Tibial artery (tissue), 4 donors: ENCODE measurements around the gene DNAH9.

ENCODE experiments used
- DNase-seq, 2 donors: peaks; one replicate each; pipeline ENCODE4 v3.0.0-alpha.2; 2019
- H3K27ac ChIP-seq, 2 donors: fragments of 200-600 bp; sonication (generic) in 1 of 2; 1 replicate in 1 of 2; 2 replicates in 1 of 2; pipeline ENCODE4 v1.5.1; 2018 to 2019; ENCODE audit warnings: mild to moderate bottlenecking in 1 of 2
- H3K27me3 ChIP-seq, 2 donors: fragments of 200-600 bp; sonication (generic) in 1 of 2; one replicate each; pipeline versions ENCODE4 v1.5.1 to v1.6.0; 2016 to 2019
- H3K36me3 ChIP-seq, 3 donors: fragments of 200-600 bp; sonication (generic) in 2 of 3; one replicate each; pipeline ENCODE4 v1.5.1; 2016 to 2019; ENCODE audit warnings: mild to moderate bottlenecking in 2 of 3
- H3K4me1 ChIP-seq, 4 donors: fragments of 200-600 bp; sonication (generic) in 2 of 4; 1 replicate in 3 of 4; 2 replicates in 1 of 4; pipeline ENCODE4 v1.5.1; 2016 to 2019
- H3K4me3 ChIP-seq, 2 donors: fragments of 200-600 bp; sonication (generic) in 1 of 2; 1 replicate in 1 of 2; 2 replicates in 1 of 2; pipeline ENCODE4 v1.5.1; 2018 to 2019; ENCODE audit warnings: mild to moderate bottlenecking in 2 of 2
- H3K9me3 ChIP-seq, 3 donors: fragments of 200-600 bp; sonication (generic) in 1 of 3; one replicate each; pipeline ENCODE4 v1.5.1; 2016 to 2019
- CTCF ChIP-seq, 2 experiments: fragments of 200-600 bp in 1 of 2; fragments of 450-650 bp in 1 of 2; IDR thresholded peaks; one replicate each; pipeline ENCODE4 v1.5.1; 2017 to 2019; ENCODE audit warnings: antibody characterized with exemption in 2 of 2, mild to moderate bottlenecking in 1 of 2, moderate library complexity in 1 of 2
- intact Hi-C: fragments of 100-400 bp; cut with DNase I; formaldehyde crosslinking; loops from one replicate; pipeline ENCODE4 v1.15.0; 2023; ENCODE audit warnings: low total_unique reads

Gene DNAH9

GRCh38 chr17:11738151-11738550 is 139.9 kb downstream of the DNAH9 start:
- Histone ChIP-seq H3K4me3 (no peak overlapping the region), H3K9me3 (no peaks in the 10 kb centered on the region), H3K27me3 (no peaks in the 10 kb centered on the region), H3K27ac (no peak overlapping the region), H3K4me1 (no peaks in the 10 kb centered on the region), H3K36me3 (no peaks in the 10 kb centered on the region)
- DNase-seq: no peak
- no peak for TF ChIP-seq CTCF (IDR thresholded peaks at IDR 0.05)
- intact Hi-C loops: no loop called here

GRCh38 chr17:11739351-11739750 is 141.1 kb downstream of the DNAH9 start:
- Histone ChIP-seq H3K4me3 (no peak overlapping the region), H3K9me3 (no peaks in the 10 kb centered on the region), H3K36me3 (no peaks in the 10 kb centered on the region), H3K27me3 (no peaks in the 10 kb centered on the region), H3K4me1 (no peaks in the 10 kb centered on the region), H3K27ac (no peak overlapping the region)
- DNase-seq: no peak
- no peak for TF ChIP-seq CTCF (IDR thresholded peaks at IDR 0.05)
- intact Hi-C loops: no loop called here

GRCh38 chr17:11739848-11740247 is 141.6 kb downstream of the DNAH9 start:
- DNase-seq: no peak
- no peak overlapping the region for H3K27ac ChIP-seq
- no peaks in the 10 kb centered on the region for H3K9me3 ChIP-seq
- TF ChIP-seq CTCF (IDR thresholded peaks at IDR 0.05): no peak
- H3K27me3 ChIP-seq: no peaks in the 10 kb centered on the region
- intact Hi-C loops: no loop called here
- no peaks in the 10 kb centered on the region for H3K4me1 ChIP-seq
- H3K36me3 ChIP-seq: no peaks in the 10 kb centered on the region
- no peak overlapping the region for H3K4me3 ChIP-seq

GRCh38 chr17:11742886-11743285 is 144.6 kb downstream of the DNAH9 start:
- no peak for TF ChIP-seq CTCF (IDR thresholded peaks at IDR 0.05)
- DNase-seq: no peak
- intact Hi-C loops: no loop called here

GRCh38 chr17:11744696-11745095 is 146.4 kb downstream of the DNAH9 start:
- no peaks in the 10 kb centered on the region for H3K4me1 ChIP-seq
- no peak for TF ChIP-seq CTCF (IDR thresholded peaks at IDR 0.05)
- H3K27ac ChIP-seq: no peak overlapping the region
- peaks cover 0 to 6% (median 0%) of the 10 kb centered on the region in 3 donors for H3K9me3 ChIP-seq
- DNase-seq: no peak
- intact Hi-C loops: no loop called here
- H3K4me3 ChIP-seq: no peak overlapping the region
- H3K36me3 ChIP-seq: no peaks in the 10 kb centered on the region
- H3K27me3 ChIP-seq: no peaks in the 10 kb centered on the region

More at GRCh38 chr17:11742886-11743285, 144.6 kb downstream of the DNAH9 start:
- Histone ChIP-seq H3K4me3 (no peak overlapping the region), H3K36me3 (no peaks in the 10 kb centered on the region), H3K4me1 (no peaks in the 10 kb centered on the region), H3K9me3 (peaks cover 0 to 6% (median 0%) of the 10 kb centered on the region in 3 donors), H3K27me3 (no peaks in the 10 kb centered on the region), H3K27ac (no peak overlapping the region)

GRCh38 chr17:11747441-11747840 is 149.2 kb downstream of the DNAH9 start:
- Histone ChIP-seq H3K9me3 (peaks cover 0 to 6% (median 0%) of the 10 kb centered on the region in 3 donors), H3K4me3 (no peak overlapping the region), H3K27me3 (no peaks in the 10 kb centered on the region), H3K27ac (no peak overlapping the region), H3K36me3 (no peaks in the 10 kb centered on the region), H3K4me1 (no peaks in the 10 kb centered on the region)
- intact Hi-C loops: no loop called here
- TF ChIP-seq CTCF (IDR thresholded peaks at IDR 0.05): no peak
- no peak for DNase-seq
